Activated T-cell treated with anti-CD3 and anti-CD28 coated beads for 1 hour (primary cell): ENCODE results near the gene LDLRAP1.
A peak's percentile ranks its signal among the peaks of the same experiment; 100 is the strongest.

Experiments
- DNase-seq: peaks from one replicate; pipeline ENCODE4 v3.0.0-alpha.2; 2020; ENCODE audit warnings: low read depth

LDLRAP1 gene

DNA sequence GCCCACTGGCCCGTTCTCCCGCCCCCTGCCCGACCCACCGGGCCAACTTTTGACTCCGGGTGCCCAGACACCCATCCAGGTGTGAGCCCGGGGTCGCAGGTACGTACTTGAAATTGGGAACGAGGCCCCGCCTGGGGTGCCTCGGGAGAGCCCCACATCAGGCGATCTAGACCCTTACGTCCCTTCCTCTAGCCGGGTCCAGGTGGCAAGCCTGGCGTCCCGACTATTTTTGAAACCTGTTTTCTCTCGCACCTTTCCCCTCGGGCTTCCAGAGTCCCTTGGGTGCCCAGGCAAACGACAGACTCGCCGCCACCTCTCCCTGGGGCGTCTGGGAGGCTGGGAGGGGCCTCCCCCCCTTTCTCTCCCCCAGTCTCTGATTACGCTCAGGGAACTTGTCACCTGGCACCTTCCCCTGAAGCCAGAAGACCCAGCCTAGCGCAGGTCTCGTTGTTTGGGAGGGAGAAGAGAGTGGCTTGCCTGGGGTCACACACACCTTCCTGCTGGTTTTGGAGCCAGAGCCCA lies 898 bp downstream of the LDLRAP1 start:
- no peak for DNase-seq

DNA sequence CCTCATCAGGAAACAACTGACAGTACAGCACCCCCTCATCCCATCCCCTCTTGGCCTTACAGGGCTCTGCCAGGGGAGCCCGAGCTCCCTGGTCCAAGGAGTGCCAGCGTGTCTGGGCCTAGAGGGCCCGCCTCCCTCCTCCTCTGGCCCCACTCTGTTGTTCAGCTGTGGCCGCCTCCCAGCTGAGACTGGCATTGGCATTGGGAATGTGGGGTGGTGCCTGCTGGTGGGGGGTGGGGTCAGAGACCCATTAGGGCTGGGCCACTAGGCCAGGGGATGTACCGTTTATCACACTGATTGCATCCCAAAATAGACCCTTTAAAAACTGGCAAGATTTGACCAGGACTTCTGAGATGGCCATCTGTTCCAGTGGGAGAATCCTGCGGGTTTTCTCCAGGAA lies 1.4 kb downstream of the LDLRAP1 start:
- no peak for DNase-seq

DNA sequence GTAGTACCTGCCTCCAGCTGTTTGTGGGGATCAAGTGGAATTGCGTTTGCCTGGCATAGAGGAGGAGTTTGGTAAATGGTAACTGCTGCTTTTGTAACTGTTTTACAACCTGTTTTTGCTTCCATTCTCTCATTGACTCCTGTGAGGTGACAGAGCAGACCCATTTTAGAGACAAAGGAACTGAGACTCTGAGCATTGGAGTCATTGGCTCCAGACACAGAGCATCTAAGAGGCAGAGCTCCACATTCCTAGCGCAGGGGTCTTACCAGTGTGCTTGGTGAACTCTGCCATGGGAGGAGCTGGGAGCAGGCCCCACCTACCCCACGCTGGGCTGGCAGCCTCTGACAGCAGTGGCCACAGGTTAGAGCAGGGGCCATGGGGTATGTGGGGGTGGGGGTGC lies 2.4 kb downstream of the LDLRAP1 start:
- no peak for DNase-seq

DNA sequence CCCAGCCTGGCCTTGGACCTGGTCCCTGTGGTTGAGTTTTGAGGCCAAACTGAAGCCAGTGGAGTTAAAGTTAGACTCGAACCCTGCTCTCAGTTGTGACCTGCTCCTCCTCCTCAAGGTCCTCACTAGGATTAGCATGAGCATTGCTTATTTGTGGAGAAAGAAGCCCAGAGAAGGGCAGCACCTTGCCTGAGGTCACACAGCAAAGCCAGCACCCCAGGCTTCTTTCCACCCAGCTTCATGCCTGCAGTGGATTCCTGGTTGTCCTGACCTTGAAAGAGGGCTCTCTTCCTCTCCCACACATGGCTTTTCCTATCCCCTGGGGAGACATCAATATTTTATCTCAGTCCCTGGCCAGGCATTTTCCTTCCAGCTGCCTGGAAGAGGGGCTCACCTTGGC lies 2.8 kb downstream of the LDLRAP1 start:
- DNase-seq: no peak

DNA sequence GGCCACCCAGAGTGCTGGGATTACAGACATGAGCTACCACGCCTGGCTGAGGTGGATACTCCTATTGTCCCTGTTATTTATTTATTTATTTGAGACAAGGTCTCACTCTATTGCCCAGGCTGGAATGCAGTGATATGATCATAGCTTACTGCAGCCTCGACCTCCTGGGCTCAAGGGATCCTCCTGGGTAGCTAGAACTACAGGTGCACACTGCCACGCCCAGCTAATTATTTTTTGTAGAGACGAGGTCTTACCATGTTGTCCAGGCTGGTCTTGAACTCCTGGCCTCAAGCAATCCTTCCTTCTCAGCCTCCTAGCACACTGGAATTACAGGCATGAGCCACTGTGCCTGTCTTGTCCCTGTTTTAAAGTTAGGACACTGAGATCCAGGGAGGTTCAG lies 5.2 kb downstream of the LDLRAP1 start:
- DNase-seq: no peak

DNA sequence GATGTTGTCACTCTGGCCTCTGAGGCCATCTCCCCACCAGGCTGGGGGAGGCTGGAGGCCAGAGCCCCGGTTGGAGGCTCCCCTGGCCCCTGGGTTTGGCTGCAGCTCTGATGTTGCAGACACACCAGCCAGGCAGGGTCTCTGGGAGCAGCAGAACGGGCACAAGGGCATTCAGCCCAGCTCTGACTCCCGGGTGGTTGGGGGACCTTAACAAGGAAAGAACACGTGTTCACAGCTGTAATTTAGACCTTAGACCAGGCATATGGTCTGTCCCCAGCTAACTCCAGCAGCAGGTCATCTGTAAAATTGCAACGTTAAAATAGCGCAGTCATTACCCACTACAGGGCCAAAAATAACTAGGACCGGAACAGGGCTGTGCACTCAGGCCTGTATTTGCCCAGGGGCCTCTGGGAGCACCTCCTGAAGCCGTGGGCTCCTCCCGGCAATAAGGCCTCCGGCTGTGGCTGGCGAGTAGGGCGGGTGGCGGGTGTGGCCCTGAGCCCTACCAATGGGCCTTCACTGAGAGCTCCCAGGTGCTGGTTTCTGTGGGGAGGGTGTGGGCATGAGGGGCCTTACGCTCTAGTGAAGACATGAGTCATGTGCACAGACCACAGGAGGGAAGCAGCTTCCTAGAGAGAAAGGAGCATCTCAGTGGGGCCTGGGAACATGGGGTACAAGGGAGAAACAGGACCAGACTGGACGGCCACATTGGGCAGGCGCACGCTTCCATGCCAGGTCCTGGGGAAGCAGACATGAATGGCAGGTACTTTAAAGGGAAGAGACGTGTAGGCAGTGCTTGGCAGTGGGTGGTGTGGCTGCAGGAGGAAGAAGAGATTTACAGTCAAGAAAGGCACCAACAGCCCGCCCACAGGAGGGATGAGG lies 6.1 kb downstream of the LDLRAP1 start:
- DNase-seq: peak; percentile 67

DNA sequence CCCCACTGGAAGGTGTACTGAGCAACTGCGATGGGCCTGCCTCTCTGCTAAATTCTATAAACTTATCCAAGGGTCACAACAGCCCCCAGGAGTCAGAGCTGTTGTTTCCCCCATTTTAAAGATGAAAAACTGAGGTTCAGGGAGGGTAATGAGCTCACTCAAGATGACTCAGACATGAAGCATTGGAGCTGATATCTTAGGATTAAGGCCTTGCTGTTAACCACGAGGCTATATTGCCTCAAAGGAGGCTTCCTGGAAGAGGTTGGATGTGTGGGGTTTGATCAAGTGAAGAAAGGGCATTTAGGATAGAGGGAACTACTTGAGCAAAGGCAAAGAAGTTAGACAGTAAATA lies 6.7 kb downstream of the LDLRAP1 start:
- no peak for DNase-seq

DNA sequence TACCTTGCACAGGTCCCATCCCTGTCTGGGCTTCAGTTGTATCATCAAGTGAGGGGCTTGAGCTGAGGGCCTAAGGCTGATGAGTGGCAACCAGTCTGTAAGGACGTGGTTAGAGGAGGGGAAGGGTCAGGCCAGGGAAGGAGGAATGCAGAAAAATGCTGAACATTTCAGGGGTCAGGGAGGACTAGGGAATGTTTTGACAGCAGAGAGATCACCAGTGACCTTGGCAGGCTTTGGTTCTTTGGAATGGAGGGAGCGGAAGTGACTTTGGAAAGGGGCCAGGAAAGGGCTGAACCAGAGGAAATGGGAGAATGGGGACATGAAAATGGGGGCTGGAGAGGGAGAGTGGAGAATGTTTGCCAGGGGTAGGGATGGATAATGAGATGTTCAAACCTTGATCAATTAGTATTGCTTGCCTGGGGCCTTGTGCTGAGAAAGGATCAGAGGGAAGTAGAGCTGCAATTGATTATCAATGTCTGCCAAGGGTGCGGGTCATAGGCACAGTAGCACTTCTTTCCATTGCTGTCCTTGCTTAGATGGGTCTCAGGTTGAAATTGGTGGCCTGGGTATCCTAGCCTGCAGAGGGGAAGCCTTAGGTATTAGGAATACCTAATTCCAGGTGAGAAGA lies 7.4 kb downstream of the LDLRAP1 start:
- no peak for DNase-seq

DNA sequence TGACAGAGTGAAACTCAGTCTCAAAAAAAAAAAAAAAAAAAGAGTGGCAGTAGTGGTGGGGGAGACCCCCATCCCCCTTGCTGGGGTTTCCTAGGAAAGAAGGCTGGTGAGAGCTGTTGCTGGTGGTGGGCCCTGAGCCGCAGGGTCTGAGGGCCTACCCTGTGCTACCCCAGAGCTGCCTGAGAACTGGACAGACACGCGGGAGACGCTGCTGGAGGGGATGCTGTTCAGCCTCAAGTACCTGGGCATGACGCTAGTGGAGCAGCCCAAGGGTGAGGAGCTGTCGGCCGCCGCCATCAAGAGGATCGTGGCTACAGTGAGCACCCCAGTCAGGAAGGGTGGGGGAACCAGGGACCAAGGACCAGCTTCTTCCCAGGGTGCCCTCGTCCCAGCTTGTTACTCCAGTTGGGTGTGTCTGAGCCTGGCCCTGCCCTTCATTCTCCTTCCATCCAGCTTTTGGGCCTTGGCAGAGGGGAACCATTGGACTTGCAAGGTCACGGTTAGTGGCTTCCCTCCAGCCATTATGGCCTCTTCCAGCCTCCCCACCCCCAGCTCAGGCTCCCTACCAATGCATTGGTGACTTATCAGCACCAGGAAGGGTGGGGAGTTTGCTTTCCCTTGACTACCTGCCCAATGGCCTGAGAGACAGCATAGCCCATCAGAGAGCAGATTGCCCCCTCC lies 10.5 kb downstream of the LDLRAP1 start:
- no peak for DNase-seq

DNA sequence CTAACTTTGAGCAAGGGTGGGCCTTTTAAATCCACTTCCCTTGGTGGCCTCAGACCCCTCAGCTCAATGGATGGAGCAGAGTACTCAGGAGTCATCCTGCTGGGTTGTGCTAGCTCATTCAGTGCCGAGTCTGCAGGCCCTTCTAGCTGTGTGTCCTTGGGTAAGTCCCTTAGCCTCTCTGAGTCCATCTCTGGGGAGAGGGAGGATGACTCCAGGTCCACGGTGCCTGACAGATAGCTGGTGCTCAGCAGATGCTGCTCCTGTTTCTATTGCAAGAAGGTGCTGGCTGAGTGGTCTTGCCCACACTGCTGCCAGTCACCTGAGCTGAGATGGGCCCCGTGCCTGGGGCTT lies 11.0 kb downstream of the LDLRAP1 start:
- no peak for DNase-seq

DNA sequence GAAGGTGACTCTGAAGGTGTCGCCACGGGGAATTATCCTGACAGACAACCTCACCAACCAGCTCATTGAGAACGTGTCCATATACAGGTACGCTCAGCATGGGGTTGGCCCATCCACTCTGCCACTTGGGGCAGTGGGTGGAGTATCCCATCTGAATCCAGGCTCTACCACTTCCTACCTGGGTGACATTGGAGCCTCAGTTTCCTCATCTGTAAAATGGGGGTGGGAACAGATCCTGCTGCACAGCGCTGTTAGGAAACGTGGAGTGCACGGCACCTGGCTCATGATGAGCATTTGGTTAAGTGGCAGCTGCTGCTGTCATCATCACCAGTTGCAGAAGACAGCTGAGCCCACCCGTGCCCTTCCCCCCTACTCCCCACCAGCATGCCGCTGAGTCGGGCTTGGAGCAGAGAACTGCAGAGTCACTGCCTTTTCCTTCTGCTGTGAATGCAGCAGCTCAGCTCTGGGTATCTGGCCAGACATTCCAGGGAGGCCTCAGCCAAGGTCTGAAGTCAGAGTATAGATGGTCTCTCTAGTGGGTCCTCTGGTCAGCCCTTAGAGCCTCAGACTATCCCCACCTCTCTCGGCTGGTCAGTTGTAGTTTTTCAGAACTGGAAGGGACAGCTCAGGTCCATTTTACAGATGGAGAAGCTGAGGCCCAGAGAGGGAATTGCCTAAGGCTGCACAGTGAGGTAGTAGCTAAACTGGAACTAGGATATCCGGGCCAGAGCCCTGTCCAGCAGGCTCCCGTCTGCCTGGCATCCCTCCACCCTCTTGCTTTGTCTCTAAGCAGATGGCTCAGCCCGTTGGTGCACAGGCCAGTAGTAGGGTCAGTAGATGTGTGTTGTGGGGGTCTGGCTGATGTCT lies 11.7 kb downstream of the LDLRAP1 start:
- DNase-seq: no peak

DNA sequence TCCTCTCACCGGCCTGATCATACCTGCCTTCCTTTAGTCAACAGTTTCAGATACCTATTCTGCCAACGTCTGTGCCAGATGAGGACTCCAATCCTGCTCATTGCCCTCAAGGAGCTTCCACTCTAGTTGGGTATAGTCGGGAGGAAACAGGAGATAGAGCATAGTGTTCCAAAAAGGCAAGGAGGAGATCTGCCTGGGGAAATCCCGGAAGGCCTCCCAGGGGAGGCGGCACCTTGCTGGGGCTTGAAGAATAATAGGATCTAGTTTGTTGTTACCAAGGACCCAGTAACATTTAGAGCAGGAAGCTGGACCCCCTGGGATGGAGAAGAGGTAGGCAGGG lies 12.3 kb downstream of the LDLRAP1 start:
- DNase-seq: no peak

DNA sequence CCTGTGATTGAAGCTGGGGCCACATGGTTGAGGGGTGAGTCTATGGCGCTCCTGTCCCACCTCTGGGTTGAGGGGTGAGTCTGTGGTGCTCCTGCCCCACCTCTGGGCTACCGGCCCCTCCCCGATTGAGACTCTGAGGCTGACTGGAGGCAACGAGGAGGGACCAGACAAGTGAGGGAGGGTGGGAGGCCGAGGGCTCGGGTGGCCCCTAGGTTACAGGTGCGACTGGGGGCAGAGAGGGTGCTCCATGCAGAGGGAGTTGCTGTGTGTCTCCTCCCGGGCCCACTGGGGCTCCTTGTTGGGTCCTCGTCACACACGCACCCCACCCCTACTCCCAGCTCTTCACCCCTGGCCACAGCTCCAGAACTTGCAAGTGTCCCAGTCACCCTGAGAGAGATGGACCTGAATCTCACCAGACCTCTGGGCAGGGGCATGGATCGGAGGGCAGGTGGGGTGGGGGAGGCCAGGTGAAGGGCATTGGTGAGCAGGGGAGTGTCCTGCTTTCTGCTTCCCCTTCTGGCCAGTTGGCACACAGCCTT lies 12.8 kb downstream of the LDLRAP1 start:
- DNase-seq: no peak

DNA sequence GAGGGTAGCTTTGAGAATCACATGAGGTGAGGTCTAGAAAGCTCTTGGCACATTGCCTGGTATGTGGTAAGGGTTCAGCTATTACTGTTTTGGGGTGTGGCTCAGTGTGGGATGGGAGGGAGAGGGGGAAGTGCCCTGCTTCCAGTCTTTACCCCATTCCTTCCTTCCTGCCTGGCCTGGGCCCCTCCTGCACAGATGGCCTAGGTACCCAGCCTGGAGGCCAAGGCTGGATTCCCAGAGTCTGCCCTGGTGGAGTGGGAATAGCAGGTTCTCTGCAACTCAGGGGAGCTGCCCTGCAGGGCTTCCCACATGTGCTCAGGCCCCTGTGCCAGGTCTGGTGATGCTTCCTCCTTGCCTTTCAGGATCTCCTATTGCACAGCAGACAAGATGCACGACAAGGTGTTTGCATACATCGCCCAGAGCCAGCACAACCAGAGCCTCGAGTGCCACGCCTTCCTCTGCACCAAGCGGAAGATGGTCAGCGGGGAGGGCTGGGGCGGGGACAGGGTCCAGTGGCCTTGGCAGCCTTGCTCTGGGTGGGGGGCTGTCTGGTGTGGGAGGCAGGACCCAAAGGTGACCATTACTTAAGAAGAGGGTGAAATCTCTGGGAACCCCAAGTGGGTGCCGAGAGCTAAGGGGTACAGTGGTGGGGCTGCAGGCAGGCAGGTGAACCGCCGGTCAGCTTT lies 13.5 kb downstream of the LDLRAP1 start:
- DNase-seq: no peak

DNA sequence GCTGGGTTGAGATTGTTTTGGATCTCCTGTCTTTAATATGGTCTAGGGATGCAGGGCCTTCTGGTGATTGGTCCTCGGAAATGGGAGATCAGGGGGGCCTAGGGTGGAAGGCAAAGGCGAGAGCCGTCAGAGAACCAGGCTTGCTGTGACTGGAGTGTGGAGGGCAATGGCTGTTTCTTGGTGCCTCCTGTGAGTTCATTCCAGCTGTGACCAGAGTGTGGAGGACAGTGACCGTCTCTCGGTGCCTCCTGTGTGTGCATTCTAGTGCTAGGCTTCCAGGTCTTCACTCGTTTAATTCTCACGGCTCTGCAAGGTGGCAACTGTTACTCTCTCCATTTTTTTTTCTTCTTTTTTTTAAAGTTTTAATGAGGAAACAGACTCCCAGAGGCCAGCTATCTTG lies 14.1 kb downstream of the LDLRAP1 start:
- DNase-seq: no peak

DNA sequence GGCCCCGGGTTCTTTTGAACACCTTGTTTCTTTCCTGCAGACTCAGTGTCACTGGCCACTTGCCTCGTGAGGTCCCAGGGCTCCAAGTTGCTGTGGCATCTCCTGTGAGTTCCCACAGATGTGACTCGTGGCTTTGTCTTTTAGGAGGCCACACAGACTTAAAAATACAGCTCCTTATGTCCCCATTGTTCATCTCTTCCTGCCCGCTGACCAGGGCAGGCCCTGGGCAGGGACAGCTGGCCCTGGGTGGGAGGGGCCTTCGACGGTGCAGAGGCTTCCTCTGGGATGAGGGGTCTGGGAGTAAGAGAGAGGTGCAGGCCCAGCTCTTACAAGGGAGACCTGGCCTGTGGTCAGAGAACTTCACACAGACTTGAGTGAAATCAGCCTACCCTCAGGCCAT lies 15.6 kb downstream of the LDLRAP1 start:
- no peak for DNase-seq

DNA sequence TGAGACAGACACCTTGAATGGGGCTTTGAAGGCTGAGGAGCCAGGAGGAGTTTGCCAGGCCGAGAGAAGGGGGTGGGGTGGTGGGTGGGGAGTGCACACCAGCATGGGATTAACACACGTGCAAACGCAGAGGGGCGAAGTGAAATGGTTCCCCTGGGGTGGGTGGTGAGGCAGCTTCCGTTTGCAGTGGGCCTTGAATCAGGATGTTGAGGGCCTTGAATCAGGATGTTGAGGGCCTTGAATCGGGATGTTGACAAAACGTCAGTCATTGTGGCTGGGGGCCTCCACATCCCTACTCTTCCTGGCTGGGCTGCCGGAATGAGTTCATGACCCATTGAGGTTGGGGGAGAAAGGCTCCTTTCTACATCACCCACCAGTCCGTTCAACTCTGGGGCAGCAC lies 16.6 kb downstream of the LDLRAP1 start:
- DNase-seq: no peak

DNA sequence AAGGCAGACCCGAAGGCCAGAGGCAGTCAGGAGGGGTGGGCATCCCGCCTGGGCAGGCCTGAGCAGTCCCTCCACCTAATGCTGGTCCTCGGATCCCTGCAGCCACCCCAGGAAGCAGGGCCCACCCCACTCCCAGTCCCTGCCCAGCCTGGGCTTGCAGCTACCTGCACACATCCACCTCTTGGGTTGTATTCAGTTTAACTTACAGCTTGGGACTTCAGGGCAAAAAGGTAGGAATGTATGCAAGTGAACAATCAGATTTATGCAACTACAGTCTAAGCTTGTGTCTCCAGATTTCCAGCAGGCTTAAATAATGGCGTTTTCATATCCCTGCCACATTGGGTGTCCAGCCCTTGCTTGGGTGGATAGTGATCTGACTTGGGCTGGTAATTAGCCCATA lies 17.4 kb downstream of the LDLRAP1 start:
- no peak for DNase-seq

DNA sequence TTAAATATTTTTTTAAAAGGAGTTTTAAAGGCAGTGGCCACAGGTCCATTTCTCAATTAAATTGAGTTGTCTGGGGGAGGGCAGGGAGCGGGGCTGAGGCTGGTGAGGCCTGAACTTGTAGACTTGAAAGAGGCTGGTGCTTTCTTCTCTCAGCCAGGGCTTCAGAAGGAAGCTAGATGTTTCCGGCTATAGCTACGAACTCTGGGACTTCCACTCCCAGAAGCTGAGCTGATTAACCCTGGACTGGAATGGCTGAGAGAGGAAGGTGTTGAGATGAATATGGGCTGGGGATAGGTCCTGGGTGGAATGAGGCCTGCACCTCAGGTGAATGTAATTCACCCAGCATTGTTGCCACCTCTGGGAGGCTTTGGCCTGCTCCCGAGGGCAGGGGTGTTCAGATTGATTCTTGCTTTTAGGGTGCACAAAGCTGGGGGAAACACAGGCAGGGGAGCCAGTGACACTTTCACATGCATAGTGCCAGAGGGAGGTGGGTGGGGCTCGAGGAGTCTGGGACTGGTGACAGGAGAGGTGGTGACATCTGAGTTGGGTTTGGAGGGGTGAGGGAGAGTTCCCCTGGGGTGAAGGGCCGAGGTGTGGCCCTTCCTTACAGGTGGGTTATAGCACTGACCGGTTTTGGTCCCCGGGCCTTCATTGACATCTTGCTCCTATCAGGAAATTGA lies 18.2 kb downstream of the LDLRAP1 start:
- DNase-seq: no peak

DNA sequence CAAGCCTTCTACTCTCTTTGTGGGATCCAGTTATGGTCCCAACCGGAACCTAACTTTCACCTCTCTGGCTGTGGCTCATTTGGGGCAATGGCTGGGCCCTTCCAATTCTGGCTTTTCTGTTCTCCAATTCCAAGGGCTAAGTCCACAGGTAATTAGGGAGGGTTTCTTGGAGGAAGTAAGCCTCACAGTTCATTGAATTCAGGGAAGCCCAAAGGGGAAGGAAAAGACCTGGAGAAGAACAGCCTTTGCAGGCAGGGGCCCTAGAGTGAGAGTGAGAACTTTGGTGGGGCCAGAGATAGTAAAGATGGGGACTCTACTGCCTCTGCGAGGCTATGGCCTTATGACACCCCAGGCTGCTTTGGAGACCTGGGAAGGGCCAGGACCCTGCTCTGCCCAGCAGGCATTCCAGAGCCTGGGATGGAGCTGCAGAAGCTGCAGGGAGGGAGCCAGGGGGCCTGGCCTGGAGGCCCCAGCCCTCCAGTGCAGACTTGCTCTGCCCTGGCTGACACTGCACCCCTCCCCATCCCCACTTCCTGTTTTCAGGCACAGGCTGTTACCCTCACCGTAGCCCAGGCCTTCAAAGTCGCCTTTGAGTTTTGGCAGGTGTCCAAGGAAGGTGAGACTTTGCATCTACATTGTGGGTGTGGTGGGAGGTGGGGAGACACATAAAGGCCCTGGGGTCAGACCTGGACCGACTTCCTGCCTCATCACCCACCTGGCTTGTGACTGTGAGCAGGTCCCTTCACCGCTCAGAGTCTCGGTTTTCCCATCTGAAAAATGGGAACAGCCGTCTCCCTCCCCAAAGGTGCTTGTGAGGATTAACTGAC lies 18.9 kb downstream of the LDLRAP1 start:
- peak; percentile 66 for DNase-seq
